ENCODE measurements around the gene CENPP.

Gene CENPP

DNA sequence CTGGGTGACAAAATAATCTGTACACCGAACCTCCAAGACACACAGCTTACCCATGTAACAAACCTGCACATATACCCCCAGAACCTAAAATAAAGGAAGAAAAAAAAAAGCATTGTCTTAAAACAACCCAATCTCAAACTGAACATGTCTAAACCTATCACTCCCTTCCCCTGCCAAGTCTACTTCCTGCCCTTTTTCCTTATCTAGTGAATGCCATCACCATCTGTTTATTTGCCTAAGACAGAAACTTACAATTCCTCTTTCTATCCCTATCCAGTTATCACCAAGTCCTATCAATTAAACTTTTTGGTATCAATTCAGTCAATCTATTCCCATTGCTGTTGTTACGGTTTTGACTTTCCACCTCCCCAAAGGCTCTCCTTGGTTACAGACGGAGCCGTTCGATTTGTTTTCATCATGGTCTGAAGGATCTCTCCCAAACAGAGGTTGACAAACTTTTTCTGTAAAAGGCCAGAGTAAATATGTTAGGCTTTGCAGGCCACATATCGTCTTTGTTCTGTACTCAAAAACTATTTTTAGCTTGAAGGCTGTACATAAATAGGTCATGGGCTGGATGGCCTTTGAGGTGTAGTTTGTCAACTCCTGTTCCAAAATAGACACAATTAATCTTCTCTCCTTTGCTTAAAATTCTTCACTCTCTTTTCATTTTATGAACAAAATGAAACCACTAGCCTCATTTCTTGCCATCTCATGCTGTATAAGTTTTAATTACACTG lies 12.7 kb upstream of the CENPP start:
- in situ Hi-C loops (cut with HindIII; ENCODE audit: low sequenced_read_pairs): no loop called here

DNA sequence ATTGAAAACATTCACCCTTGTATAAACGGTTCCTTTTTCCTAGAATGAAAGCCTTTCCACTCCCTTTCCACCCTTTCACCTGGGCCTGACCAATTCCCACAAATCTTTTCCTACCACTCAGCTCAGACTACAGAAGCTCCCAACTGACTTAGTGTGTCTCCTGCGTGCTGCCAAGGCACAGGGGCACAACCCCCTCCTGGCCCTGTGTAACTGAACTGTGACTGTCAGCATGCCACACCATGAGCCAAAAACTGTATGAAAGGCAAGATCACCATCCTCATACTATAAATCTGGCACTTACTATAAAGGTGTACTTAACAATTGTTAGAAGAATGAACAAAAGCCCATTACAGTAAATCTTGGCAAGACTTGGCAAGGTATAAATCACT lies 12.1 kb upstream of the CENPP start:
- in situ Hi-C loops (cut with HindIII; ENCODE audit: low sequenced_read_pairs): no loop called here

DNA sequence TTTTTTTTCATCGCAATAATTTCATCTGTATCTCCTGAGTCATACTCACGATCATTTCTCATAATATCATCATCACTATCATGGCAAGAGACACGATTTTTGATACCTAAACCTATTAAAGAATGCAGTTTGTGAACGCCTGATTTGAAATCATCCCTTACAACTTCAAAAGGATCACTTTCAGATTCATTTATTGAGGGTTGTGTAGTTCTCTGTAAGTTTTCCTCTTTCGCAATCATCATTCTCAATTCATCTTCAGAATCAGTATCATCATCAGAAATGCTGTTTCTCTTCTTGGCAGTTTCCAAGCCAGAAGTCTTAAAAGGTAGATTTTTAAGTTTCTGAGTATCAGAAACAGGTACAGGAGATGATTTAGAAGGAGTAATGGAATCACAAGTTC lies 10.3 kb upstream of the CENPP start:
- in situ Hi-C loops (cut with HindIII; ENCODE audit: low sequenced_read_pairs): no loop called here

DNA sequence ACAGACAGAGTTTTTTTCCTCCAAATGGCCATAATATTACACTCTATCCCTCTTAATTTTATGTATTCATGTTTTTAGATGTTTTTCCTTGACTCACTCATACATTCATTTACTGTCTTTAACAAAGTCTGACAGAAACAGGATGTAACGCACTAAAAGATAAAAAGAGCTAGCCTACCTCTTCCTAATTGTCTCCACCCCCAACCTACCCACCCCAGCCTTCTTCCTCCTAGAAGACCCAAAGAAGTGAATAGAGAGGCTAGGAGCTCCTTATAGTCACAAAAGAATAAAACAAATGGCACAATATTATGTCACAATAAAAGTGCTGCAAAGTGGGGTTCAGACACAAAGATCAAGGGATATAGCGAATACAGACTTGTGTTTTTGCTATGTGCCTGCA lies 1.3 kb upstream of the CENPP start:
- in situ Hi-C loops (cut with HindIII; ENCODE audit: low sequenced_read_pairs): no loop called here

DNA sequence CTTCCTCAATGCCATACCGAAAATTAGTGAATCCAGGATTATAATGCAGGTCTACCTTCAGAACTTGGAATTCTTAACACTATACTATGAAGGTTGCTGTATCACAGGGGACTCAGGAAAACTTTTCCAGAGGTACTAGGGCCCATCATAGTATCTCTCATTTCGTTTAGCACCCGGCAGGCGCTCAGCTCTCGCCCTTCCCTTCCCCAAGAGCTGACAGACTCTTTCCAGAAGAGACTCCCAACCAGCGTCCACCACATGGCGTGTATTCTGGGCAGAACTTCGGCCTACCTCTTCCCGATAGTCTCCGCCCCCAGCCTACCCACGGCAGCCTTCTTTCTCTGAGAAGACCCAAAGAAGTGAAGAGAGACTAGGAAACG lies 874 bp upstream of the CENPP start:
- in situ Hi-C loops (cut with HindIII; ENCODE audit: low sequenced_read_pairs): no loop called here

DNA sequence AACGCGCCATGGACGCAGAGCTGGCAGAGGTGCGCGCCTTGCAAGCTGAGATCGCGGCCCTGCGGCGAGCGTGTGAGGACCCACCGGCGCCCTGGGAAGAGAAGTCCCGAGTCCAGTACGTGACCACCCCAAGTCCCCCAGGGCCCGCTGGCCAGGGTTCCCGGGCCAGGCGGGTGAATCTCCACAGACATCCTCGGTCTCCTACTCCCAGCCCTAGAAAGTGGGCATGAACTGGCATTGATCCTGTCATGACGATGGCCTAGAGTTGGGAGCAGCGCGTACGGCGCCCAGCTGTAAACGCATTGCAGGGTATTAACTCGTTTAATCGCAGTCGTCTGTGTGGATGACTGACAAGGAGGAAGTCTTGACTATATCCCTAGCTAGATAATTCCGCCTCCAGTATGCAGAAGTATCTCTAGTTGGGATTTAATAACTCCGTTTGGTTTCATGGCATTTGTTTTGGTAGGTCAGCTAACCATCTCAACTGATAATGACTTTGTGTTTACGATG lies 293 bp downstream of the CENPP start:
- in situ Hi-C loops (cut with HindIII; ENCODE audit: low sequenced_read_pairs): no loop called here

DNA sequence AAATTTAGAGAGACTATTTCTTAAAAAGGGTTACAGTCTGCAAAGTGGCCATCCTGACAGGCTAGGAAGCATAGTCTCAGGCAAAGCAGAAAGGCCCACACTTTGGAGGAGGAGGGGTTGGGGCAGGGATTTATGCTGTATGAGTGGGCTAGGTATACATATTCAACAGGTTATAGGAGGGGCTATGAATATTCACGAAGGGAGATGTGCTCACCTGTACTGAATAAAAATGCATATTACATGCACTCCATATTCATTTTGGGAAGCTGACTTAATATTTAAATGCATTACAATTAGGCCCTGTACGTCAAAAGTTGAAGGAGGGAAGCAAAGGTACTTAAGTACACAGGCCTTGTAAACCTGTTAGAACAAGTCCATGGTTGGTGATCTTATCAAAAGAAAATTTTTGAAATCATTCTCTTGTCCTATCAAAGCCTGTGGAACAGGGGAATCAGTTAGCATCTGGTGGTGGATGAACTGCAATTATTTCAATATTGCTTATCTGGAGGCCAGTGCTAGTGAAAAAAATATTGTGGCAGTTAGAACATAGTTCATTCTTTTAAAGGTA lies 1.6 kb downstream of the CENPP start:
- in situ Hi-C loops (cut with HindIII; ENCODE audit: low sequenced_read_pairs): no loop called here

DNA sequence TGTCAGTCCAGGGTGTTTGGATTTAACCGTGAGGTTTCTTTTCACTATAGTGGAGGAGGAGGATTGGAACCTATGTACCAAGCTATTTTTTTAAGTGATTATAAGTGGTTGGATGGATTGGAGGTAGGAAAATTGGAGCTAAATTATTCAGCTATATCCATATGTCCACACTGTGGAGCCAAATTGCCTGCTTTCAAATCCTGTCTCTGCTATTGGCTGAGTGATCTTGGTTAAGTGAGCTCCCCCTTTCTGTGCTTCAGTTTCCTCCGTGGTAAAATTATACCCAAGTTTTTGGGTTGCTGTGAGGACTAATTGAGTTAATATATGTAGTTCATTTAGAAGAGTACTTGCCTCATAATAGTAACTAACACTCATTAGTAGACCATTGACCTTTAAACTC lies 2.5 kb downstream of the CENPP start:
- in situ Hi-C loops (cut with HindIII; ENCODE audit: low sequenced_read_pairs): no loop called here

DNA sequence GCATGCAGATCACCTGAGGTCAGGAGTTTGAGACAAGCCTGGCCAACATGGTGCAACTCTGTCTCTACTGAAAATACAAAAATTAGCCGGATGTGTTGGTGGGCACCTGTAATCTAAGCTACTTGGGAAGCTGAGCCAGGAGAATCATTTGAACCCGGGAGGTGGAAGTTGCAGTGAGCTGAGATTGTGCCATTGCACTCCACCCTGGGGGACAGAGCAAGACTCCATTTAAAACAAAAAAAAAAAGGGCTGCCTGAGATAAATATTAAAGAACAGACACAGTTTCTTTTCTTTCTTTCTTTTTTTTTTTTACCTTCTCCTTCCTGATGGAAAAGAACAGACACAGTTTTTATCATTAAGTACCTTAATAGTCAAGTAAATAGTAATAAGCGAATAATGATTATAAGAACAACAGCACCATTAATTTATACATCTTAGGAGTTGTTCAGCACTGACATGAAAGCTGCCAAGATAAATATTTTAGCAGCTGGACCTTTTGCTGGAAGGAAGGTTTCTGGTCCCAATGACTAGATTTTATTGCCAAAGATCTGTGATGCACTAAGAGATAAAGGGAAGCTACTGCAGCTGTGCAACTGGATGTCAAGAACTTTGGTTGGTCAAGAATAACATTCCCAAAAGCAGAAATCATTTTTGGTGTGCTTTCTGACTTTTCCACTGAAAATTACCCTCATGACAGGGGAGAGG lies 7.0 kb downstream of the CENPP start:
- in situ Hi-C loops (cut with HindIII; ENCODE audit: low sequenced_read_pairs): no loop called here

DNA sequence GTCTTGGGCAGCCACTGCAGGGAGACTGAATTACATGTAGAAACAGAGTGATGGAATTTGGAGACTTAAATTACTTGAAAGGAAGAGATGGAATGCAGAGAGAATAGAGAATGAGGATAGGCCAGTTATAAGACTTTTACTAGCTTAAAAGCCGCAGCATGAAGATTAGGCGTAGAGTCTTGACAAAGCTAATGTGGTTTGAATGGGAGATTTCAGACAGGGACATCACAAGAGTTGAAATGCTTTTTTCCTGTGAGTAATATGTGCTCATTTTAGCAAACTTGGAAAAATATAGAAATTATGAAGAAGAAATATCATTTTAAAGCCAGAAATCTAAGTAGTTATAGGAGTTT lies 7.5 kb downstream of the CENPP start:
- in situ Hi-C loops (cut with HindIII; ENCODE audit: low sequenced_read_pairs): no loop called here

DNA sequence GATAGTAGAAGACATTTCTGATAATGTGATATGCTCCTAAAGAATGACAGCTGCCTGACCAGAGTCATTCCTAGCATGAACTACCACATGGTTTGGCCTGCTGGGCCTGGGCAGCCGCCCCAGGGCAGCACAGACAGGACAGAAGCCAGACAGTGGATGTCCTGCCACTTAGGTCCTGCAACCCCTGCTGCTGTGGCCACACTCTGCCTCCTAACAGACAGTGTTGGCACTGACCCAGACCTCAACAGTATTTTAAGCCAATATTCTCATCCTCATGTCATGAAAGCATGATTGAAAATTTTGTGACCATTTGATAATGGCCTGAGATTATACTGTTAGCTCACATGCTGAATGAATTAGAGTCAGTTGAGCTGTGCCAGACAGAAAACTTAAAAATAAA lies 15.8 kb downstream of the CENPP start:
- in situ Hi-C loops (cut with HindIII; ENCODE audit: low sequenced_read_pairs): no loop called here

DNA sequence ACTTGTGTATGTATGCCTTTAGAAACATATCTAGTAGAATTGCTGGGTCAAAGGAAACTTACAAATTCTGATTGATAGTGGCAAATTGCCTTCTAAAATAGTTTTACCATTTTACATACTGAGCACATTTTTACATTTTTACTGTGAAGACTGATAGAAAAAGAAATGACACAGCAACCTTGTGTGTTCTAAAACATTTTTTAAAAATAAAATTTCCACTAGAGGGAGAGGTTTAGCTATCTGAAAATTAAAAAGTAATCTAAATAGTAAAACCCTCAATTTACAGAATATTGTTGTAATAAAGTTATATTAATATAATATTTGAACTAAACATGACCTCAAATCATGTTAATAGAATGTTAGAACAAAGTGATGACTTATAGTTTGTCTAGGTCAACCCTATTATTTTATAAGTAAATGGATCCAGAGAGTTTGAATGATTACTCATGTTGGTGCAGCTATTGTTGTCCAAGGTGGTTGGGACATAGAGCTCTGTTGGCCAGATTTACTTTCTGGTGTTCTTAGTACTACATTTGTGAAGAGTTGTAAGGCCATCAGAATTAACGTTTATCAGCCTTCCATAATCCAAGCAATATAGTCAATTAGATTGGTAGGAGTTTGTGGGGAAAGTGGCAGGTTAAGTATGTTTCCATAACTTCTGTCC lies 17.2 kb downstream of the CENPP start:
- in situ Hi-C loops (cut with HindIII; ENCODE audit: low sequenced_read_pairs): no loop called here

DNA sequence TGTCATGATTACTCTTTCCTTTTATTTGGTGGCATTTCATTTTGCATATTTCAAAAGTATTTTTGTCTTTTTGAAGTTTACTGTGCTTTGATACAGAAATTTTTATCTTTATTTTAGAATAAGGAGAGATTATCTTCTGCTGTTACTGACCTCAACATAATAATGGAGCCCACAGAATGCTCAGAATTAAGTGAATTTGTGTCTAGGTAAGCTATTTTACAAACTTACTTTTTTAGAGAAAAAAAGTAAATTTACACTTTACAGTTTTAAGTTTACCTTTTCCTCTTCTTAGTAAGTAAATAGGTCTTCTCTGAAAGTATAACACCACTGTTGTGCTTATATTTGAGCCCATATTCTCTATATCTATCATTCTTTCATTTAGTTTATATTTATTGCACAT lies 19.8 kb downstream of the CENPP start:
- in situ Hi-C loops (cut with HindIII; ENCODE audit: low sequenced_read_pairs): no loop called here

DNA sequence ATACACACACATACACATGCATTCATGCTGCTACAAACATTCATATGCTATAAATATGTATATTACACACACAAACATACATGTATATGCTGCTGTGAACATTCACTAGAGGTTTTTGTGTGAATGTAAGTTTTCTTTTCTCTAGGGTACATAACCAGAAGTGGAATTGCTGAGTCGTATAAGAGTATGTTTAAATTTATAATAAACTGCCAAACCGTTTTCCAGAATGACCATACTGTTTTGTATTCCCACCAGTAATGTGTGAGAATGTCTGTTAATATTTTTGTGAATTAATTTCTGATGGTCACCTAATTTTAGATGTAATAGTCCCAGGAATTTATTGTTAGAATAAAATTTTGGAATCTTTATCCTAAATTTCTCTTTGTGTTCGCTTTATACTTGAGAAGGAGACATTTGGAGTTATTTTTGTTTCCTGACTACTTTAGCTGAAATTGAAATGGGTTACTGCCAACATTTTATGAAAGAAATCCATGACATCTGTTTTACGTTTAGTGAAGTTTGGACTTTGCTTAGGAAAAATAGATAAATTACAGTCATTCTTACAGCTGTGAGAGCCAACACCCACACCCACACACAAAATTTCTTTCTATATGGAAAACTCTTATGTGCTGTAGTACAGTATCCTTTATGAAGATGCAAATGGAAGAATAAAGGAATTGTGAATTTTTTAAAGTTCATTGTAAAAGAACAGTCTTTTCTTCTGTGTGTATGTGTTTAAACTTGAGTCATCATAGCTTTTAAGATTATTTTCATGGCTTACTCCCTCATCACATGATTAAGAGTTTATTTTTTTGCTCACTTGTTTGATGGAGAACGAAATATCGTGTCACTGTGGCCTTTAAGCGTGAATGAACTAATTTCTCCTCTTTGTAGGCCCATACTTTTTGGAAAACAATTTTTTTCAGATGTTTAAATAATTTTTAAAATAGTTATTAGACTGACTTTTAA lies 24.3 kb downstream of the CENPP start:
- in situ Hi-C loops (cut with HindIII; ENCODE audit: low sequenced_read_pairs): loop anchor here (25.0 kb wide), 1 partner anchor 237 kb away; no protein-coding TSS in a partner anchor

DNA sequence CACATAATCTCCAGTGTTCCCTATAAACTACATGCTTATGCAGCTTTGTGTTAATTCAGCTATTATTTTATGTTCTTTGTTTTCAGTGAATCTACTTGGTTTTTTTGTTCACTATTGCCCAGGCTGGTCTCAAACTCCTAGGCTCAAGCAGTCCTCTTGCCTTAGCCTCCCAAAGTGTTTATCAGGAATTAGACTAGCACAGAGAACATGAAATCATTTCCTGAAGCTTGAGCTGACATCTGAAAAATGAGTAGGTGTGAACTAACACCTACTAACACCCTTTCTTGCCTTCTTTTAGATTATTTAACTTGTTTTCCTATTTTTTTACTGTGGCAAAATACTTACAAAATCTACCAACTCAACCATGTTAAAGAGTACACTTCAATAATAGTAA lies 25.0 kb downstream of the CENPP start:
- in situ Hi-C loops (cut with HindIII; ENCODE audit: low sequenced_read_pairs): loop anchor here (25.0 kb wide), 1 partner anchor 237 kb away; no protein-coding TSS in a partner anchor

DNA sequence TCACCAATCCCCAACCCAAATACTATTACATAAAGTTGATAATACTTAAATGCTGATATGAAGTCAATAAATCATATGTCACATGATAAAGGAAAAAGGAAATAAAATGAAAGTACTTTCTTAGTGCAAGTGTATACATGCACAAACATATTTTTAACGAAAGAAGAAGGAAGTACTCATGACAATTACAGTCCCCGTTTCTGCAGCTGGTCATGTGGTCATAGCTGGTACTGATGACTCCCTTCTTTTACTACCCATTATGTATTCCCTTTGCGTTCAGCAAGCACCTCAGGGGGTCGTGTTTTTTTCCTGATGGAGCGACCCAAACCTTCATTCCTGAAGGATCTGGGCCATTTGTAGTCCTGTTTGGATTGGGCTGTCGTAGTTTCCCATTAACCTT lies 27.3 kb downstream of the CENPP start:
- in situ Hi-C loops (cut with HindIII; ENCODE audit: low sequenced_read_pairs): loop anchor here (25.0 kb wide), 1 partner anchor 234 kb away; no protein-coding TSS in a partner anchor

DNA sequence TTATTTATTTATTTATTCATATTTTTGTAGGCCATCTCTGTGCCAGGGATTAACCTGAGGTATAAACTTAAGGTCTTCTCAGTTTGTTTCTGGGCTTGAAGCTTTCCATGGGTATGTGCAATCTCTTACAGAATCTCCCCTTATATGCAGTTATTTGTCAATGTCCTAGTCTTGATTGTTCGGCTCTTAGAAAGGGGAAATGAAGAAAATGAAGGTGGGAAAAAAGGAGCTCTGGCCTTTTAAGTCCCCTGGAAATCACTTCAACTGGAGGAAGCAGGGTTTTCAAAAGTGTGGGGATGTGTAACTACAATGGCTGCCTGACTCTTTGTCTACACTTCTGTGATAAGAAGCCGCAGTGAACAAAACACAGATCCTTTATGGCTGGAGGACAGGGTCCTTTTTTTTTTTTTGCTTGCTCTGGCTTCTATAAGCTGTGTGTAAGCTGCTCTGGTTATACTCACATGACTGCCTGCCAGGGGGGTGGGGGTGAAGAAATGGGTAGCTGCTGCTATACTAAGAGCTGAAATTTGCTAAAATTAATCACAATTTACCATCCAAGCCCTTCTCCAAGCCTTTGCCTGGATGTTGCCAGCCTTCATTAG lies 33.7 kb downstream of the CENPP start:
- in situ Hi-C loops (cut with HindIII; ENCODE audit: low sequenced_read_pairs): loop anchor here (25.0 kb wide), 1 partner anchor 228 kb away; no protein-coding TSS in a partner anchor

DNA sequence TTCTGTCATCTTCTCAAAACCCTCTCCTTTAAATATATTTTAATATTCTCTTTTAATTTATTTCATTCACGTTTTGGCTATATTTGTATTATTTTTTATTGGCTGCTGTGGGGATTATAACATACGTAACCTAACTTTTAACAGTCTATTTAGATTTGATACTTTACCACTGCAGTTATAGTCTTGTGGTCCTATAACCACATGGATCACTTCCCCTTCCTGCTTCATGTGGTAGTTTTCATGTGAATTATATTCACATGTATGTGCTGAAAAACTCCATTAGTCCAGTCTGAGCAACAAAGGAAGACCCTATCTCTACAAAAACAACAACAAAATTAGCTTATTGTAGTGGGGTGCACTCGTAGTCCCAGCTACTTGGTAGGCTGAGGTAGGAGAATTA lies 34.3 kb downstream of the CENPP start:
- in situ Hi-C loops (cut with HindIII; ENCODE audit: low sequenced_read_pairs): loop anchor here (25.0 kb wide), 1 partner anchor 227 kb away; no protein-coding TSS in a partner anchor

DNA sequence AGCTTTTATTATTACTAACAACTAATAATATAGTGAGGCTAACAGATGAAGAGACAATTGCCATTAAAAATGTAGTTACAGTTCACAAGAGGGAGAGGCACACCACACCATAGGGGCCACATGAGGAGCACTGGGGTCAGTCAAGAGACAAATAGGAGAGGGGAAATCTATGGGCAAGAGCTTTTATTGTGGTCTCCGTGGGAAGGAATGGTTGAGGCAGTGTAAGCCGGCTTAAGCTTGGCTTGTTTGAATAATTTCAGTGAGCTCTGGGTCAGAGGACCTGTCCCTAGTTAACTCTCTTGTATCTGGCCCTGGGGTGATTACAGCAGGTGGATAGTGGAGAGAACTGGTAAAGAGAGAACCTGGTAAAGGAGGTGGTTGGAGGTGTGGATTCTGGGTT lies 43.3 kb downstream of the CENPP start:
- in situ Hi-C loops (cut with HindIII; ENCODE audit: low sequenced_read_pairs): loop anchor here (25.0 kb wide), 1 partner anchor 218 kb away; no protein-coding TSS in a partner anchor

DNA sequence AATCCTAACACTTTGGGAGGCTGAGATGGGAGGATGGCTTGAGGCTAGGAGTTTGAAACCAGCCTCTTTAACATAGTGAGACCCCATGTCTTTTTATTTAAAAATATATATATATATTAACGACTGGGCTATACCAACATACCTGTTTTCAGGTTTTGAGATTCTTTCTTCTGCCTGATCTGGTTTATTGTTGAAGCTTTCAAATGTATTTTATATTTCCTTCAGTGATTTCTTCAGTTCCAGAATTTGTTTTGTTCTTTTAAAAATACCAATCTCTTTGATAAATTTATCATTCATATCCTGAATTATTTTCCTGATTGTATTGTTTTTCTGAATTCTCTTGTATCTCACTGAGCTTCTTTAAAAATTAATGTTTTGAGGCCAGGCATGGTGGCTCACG lies 47.4 kb downstream of the CENPP start:
- in situ Hi-C loops (cut with HindIII; ENCODE audit: low sequenced_read_pairs): loop anchor here (25.0 kb wide), 1 partner anchor 214 kb away; no protein-coding TSS in a partner anchor

All from endothelial cell of hepatic sinusoid (primary cell).